ENCODE results near the gene SETD7.

The SETD7 gene

DNA sequence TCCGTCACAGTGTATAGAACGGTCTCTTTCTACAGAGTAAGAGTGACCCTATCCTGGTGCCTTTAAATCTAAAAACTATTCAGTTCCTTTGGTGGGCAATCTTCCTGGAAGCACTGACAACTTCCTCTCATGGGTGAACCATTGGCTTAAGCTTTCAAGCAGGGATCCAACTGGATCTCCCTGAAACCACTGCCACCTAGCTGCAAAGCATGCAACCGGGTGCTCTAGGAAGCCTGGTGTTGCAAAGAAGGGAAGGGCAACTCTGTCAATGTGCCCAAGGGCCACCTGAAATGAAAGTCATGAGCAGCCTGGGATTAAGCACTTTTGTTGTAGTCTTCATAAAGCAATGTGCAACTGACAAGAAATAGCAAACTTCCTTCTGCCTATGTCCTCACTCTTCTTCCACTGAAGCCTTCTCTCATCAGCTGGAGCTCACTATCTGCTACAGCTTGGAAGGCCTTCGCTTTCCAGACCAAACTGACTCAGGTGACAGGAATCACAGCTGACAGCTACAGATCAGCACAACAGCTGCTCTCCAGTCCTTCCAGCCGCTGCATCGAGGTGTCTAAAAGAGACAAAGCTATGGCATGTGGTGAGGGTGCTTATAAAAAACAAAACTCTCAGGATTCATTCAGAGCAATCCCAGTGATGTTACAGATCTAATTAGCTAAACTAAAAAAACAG lies 46.1 kb downstream of the SETD7 start:
- TF ChIP-seq, protein P1, sequence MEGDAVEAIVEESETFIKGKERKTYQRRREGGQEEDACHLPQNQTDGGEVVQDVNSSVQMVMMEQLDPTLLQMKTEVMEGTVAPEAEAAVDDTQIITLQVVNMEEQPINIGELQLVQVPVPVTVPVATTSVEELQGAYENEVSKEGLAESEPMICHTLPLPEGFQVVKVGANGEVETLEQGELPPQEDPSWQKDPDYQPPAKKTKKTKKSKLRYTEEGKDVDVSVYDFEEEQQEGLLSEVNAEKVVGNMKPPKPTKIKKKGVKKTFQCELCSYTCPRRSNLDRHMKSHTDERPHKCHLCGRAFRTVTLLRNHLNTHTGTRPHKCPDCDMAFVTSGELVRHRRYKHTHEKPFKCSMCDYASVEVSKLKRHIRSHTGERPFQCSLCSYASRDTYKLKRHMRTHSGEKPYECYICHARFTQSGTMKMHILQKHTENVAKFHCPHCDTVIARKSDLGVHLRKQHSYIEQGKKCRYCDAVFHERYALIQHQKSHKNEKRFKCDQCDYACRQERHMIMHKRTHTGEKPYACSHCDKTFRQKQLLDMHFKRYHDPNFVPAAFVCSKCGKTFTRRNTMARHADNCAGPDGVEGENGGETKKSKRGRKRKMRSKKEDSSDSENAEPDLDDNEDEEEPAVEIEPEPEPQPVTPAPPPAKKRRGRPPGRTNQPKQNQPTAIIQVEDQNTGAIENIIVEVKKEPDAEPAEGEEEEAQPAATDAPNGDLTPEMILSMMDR (IDR thresholded peaks at IDR 0.05; ENCODE audit: low read depth, low read length), result no peak
- no peak overlapping the region for H3K4me3 ChIP-seq (ENCODE audit: low read depth, low read length)

DNA sequence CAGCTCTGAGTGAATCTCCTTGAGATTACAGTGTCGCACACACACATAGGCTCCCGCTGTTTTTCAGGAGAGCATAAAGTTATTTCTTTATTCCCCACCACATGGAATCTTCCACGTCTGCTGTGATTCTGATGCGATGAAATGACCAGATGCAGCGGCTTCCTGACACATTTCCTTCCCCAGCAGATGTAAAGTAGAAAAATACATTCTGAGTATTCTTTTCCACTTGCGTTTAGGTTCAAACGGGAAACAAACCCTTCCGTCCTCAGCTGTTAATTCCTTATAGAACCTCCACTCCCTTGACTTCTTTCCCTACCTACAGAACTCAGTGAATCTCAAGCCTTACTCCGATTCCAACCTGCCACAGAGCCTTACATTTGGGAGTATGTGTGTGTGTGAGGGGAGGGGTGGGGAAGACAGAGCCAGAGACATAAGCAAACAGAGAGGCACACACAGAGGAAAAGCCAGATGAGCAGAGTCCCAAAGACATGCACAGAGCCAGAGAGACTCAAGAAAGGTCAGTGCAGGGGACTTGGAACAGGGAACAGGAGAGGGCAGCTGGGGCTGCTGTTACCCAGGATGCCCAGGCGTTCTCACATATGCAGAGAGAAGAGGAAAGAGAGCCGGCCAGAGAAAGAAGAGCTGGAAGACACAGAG lies 47.3 kb downstream of the SETD7 start:
- TF ChIP-seq, protein P1 (IDR thresholded peaks at IDR 0.05; ENCODE audit: low read depth, low read length), result no peak
- H3K4me3 ChIP-seq (ENCODE audit: low read depth, low read length), result no peak overlapping the region

DNA sequence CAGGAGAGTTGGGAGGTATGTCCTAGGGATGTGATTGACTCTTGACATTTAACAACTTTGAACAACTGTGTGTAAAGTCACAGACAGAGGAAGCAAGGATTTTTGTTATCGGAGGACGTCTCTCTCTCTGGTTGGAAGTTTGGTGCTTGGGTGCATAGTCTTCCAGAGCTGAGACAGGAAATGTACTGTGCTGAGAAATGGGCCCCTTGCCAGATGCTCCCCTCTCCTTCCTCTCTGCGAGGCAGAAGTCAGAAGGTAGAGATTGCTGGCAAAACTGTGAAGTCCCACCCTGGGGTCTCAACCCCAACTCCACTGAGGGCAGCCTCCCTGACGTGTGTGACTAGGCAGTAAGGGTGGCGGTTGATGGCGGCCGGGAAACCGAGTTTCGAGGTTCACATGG lies 49.2 kb downstream of the SETD7 start:
- no peak overlapping the region for H3K4me3 ChIP-seq (ENCODE audit: low read depth, low read length)
- TF ChIP-seq, protein P1 (IDR thresholded peaks at IDR 0.05; ENCODE audit: low read depth, low read length), result no peak

DNA sequence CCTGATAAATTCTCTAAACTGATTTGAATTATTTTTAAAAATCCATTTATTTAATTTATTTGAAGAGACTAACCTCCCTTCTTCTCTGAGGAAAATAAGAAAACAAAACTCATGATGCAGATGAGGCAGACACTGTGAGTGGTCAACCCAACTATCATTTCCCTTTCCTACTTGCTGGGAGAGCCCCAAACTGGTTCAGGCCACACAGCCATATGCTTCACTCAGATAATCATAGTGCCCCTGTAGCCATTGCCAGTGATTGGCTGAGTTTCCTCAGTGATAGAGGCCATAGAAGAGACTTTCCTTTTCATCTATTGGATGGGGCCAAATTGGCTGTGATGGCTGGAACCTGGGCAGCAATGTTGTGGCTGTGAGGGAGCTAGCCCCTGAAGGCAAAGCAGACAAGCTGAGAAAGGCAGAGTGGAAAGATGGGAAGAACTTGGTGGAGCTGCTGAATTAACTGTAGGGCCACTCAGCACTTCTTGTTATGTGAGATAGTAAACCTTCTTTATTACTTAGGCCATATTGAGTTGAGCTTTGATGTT lies 52.3 kb downstream of the SETD7 start:
- TF ChIP-seq, protein P1 (IDR thresholded peaks at IDR 0.05; ENCODE audit: low read depth, low read length), result no peak

DNA sequence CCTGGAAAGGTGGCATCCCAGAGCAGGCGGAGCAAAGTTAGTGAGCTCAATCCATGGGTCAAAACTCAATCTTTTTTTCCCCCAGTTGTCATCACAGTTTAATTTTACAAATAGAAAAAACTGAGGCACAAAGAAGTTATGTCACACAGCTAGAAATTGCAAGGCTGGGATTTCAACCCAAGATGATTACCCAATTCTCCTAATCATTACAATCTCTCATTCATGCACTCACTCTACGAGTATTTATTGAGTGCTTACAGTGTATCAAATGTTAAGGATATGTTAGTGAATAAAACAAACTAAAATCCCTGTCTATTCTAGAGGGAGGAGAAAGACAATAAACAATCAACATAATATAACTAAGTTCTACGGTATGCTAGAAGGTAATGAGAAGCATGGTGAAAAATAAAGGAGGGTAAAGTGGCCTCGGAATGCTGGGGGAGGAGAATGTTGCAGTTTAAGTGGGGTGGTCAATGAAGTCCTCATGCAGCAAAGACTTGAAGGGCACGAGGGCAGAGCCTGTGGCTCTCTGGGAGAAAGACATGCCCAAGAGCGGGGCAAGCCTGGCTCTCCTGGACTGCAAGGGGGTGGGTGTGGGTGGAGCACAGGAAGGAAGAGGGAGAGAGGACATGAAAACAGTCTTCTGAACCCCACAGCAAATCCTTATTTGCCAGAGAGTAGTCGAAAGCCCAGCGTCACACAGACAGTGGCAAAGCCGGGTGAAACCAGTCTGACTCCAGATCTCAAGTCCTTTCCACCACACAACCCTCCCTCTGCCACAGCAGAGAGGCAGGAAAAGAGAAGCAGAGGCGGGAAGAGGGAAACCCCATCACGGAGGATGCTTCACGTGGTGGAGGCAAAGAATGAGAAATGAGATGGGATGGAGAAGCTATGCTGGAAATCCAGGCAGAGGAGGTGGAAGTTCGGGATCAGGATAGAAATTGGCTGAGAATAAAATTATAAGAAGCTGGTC lies 53.8 kb downstream of the SETD7 start:
- no peak overlapping the region for H3K4me3 ChIP-seq (ENCODE audit: low read depth, low read length)
- TF ChIP-seq, protein P1 (IDR thresholded peaks at IDR 0.05; ENCODE audit: low read depth, low read length), result no peak

More for the DNA sequence above, 52.3 kb downstream of the SETD7 start:
- no peak overlapping the region for H3K4me3 ChIP-seq (ENCODE audit: low read depth, low read length)

GRCh38 chr4:139501527-139501926 lies 54.5 kb downstream of the SETD7 start:
- TF ChIP-seq, protein P1 (IDR thresholded peaks at IDR 0.05; ENCODE audit: low read depth, low read length), result no peak
- no peak overlapping the region for H3K4me3 ChIP-seq (ENCODE audit: low read depth, low read length)

All from WI38 (cell line).